Choroid plexus epithelial cell (primary cell): ENCODE measurements around the gene POFUT1.

Source experiments
- DNase-seq: peaks from one replicate; pipeline ENCODE4 v3.0.0-alpha.2; 2010; ENCODE audit warnings: low read depth
- H3K4me3 ChIP-seq: 2 replicates; pipeline ENCODE4 v1.5.1; 2011; ENCODE audit warnings: low read depth, mild to moderate bottlenecking, control low read depth, low read length, moderate library complexity
- CTCF ChIP-seq: conservative IDR thresholded peaks from 2 replicates; pipeline ENCODE4 v1.5.1; 2011; ENCODE audit warnings: low read depth, mild to moderate bottlenecking, control low read depth, inconsistent platforms, low read length, moderate library complexity

POFUT1 gene

GRCh38 chr20:32235331-32236047, 27.8 kb downstream of the POFUT1 start:
- TF ChIP-seq CTCF, result no peak
- no peak overlapping the region for H3K4me3 ChIP-seq
- DNase-seq, result no peak

GRCh38 chr20:32236048-32236533, 28.4 kb downstream of the POFUT1 start:
- no peak overlapping the region for H3K4me3 ChIP-seq
- DNase-seq, result no peak
- no peak for TF ChIP-seq CTCF

- no peak for DNase-seq
- no peak for TF ChIP-seq CTCF
- H3K4me3 ChIP-seq, result no peak overlapping the region
These were observed 29.1 kb downstream of the POFUT1 start for GRCh38 chr20:32236819-32237218.

- H3K4me3 ChIP-seq, result no peak overlapping the region
- TF ChIP-seq CTCF, result no peak
- no peak for DNase-seq
These were observed 29.7 kb downstream of the POFUT1 start for GRCh38 chr20:32237419-32237818.

GRCh38 chr20:32238483-32239425, 31.1 kb downstream of the POFUT1 start:
- H3K4me3 ChIP-seq, result no peak overlapping the region
- no peak for TF ChIP-seq CTCF
- DNase-seq, result no peak

- peak; percentile 16 for TF ChIP-seq CTCF
- no peak for DNase-seq
These were observed 32.5 kb downstream of the POFUT1 start for GRCh38 chr20:32240205-32240604.

More at GRCh38 chr20:32240205-32240604, 32.5 kb downstream of the POFUT1 start:
- no peak overlapping the region for H3K4me3 ChIP-seq
